DOHH2 (cell line): ENCODE measurements around the gene H3-3A.

Experiments
- EZH2phosphoT487 ChIP-seq: fragments of 200-600 bp; sonication (generic); IDR thresholded peaks from 2 replicates; pipeline ENCODE4 v1.6.1; 2017; ENCODE audit warnings: borderline replicate concordance, mild to moderate bottlenecking, antibody characterized with exemption, low read length, moderate library complexity, mixed read lengths
- TF ChIP-seq, protein P1 (sequence below): fragments of 200-600 bp; sonication (generic); IDR thresholded peaks from one replicate; pipeline ENCODE4 v1.5.1; 2014; ENCODE audit warnings: antibody characterized with exemption, mild to moderate bottlenecking, low read depth, low read length; ENCODE audit not compliant: poor library complexity, severe bottlenecking

DNA sequence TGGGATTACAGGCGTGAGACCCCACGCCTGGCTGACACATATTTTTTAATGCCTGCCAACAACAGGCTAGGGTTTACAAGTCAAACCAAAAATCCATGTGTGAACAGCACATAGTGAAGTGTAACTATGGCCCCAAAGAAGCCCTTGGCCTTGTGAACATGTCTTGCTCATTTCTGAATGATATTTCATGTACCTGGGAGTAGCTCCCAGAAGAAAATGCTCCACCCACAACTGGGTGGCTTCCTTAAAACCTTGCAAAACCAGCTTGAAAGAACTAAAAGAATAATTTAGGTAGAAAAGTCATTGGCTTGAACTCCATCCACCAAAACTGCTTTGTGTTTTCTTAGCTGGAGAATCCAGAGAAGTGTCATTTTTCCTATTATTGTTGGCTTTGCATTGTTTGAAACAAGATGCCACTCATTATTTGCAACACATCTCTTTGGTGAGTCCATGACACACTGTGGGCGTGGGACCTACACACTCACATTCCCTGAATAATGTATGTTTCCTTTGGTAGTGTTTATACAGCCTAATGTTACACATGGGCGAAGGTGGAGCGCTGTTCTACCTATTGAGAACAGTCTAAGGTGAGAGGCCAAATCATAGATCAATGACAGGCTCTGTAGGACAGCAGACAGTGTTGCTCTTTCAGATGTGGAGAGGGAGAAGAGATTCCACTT lies 34.8 kb upstream of the H3-3A start:
- TF ChIP-seq, protein P1, sequence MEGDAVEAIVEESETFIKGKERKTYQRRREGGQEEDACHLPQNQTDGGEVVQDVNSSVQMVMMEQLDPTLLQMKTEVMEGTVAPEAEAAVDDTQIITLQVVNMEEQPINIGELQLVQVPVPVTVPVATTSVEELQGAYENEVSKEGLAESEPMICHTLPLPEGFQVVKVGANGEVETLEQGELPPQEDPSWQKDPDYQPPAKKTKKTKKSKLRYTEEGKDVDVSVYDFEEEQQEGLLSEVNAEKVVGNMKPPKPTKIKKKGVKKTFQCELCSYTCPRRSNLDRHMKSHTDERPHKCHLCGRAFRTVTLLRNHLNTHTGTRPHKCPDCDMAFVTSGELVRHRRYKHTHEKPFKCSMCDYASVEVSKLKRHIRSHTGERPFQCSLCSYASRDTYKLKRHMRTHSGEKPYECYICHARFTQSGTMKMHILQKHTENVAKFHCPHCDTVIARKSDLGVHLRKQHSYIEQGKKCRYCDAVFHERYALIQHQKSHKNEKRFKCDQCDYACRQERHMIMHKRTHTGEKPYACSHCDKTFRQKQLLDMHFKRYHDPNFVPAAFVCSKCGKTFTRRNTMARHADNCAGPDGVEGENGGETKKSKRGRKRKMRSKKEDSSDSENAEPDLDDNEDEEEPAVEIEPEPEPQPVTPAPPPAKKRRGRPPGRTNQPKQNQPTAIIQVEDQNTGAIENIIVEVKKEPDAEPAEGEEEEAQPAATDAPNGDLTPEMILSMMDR, result no peak
- no peak for TF ChIP-seq EZH2phosphoT487
